Smooth muscle cell (in vitro differentiated cells): Measurements from ENCODE around the gene SOX30. TPM values are rescaled to one million over a fixed set of nuclear protein-coding genes. Genes with fewer than 3 reads are reported as not detected.
A peak's percentile ranks its signal among the peaks of the same experiment; 100 is the strongest.

Source experiments
- DNase-seq: peaks from one replicate; lab custom pipeline; 2025; ENCODE audit not compliant: unreplicated experiment; lab: John Stamatoyannopoulos, UW
- H2AFZ ChIP-seq: fragments of 200-600 bp; sonication (generic); 2 replicates; pipeline ENCODE4 v1.6.0; 2016; ENCODE audit warnings: antibody characterized with exemption, low read depth, mild to moderate bottlenecking
- H3F3A ChIP-seq: fragments of 200-600 bp; sonication (generic); 2 replicates; pipeline ENCODE4 v1.6.0; 2017; ENCODE audit warnings: antibody characterized with exemption, low read depth
- H3K27ac ChIP-seq: fragments of 200-600 bp; sonication (generic); 2 replicates; pipeline ENCODE4 v1.5.1; 2016; ENCODE audit warnings: low read depth, mild to moderate bottlenecking
- H3K27me3 ChIP-seq: fragments of 200-600 bp; sonication (generic); 2 replicates; pipeline ENCODE4 v1.6.1; 2016; ENCODE audit warnings: low read depth, mild to moderate bottlenecking
- H3K36me3 ChIP-seq: fragments of 200-600 bp; sonication (generic); 2 replicates; pipeline ENCODE4 v1.5.1; 2016; ENCODE audit warnings: low read depth
- H3K4me1 ChIP-seq: fragments of 200-600 bp; sonication (generic); 2 replicates; pipeline ENCODE4 v1.5.1; 2016; ENCODE audit warnings: low read depth
- H3K4me2 ChIP-seq: fragments of 200-600 bp; sonication (generic); 2 replicates; pipeline ENCODE4 v1.6.0; 2016; ENCODE audit warnings: mild to moderate bottlenecking
- H3K4me3 ChIP-seq: fragments of 200-600 bp; sonication (generic); 2 replicates; pipeline ENCODE4 v1.5.1; 2016; ENCODE audit warnings: mild to moderate bottlenecking
- H3K79me2 ChIP-seq: fragments of 200-600 bp; sonication (generic); 2 replicates; pipeline ENCODE4 v1.6.0; 2016; ENCODE audit warnings: low read depth, mild to moderate bottlenecking
- H3K9ac ChIP-seq: fragments of 200-600 bp; sonication (generic); 2 replicates; pipeline ENCODE4 v1.6.0; 2016; ENCODE audit warnings: low read depth
- H3K9me3 ChIP-seq: fragments of 200-600 bp; sonication (generic); replicated peaks from 2 replicates; pipeline ENCODE4 v1.5.1; 2016; ENCODE audit warnings: low read depth
- H4K20me1 ChIP-seq: fragments of 200-600 bp; sonication (generic); 2 replicates; pipeline ENCODE4 v1.6.0; 2016; ENCODE audit warnings: low read depth
- WGBS: methylation state at CpG from one replicate; pipeline ENCODE4 v1.1.7; 2016; ENCODE audit warnings: low lambda C conversion rate; 5-methylcytosine and 5-hydroxymethylcytosine counted together
- polyA plus RNA-seq: library from polyadenylated mRNA; unstranded; fragments of >200 nt; fragmentation: Nextera tagmentation; extraction: Ambion mirVana; gene quantifications from 2 replicates; pipeline ENCODE4 v1.2.1, GENCODE V29; 2016
- total RNA-seq: library from RNA; depleted of rRNA; stranded (reverse); fragments of >200 nt; gene quantifications from 2 replicates; pipeline ENCODE4 v1.2.3, GENCODE V29; 2014
- TF ChIP-seq, protein P1 (sequence below): fragments of 200-600 bp; sonication (generic); IDR thresholded peaks from 2 replicates; pipeline ENCODE4 v1.5.1; 2017; ENCODE audit warnings: borderline replicate concordance, mild to moderate bottlenecking, antibody characterized with exemption; ENCODE audit not compliant: insufficient read depth, poor library complexity, severe bottlenecking

Gene SOX30
- total and polyA plus RNA-seq, 2 experiments from 2014 or later: 0.38 to 1.5 TPM

GRCh38 chr5:157613385-157614245 lies 38.6 kb downstream of the SOX30 start:
- Histone ChIP-seq H3K4me2 (no peak overlapping the region), H3K27ac (peak overlapping the region; percentile 47), H3K36me3 (no peaks in the 10 kb centered on the region), H3K9me3 (no peaks in the 10 kb centered on the region), H3K9ac (no peak overlapping the region), H4K20me1 (no peaks in the 10 kb centered on the region), H3K27me3 (no peaks in the 10 kb centered on the region), H3K79me2 (no peaks in the 10 kb centered on the region), H3K4me3 (no peak overlapping the region), H2AFZ (peak overlapping the region; percentile 71), H3F3A (no peaks in the 10 kb centered on the region), H3K4me1 (no peaks in the 10 kb centered on the region)
- TF ChIP-seq, protein P1, sequence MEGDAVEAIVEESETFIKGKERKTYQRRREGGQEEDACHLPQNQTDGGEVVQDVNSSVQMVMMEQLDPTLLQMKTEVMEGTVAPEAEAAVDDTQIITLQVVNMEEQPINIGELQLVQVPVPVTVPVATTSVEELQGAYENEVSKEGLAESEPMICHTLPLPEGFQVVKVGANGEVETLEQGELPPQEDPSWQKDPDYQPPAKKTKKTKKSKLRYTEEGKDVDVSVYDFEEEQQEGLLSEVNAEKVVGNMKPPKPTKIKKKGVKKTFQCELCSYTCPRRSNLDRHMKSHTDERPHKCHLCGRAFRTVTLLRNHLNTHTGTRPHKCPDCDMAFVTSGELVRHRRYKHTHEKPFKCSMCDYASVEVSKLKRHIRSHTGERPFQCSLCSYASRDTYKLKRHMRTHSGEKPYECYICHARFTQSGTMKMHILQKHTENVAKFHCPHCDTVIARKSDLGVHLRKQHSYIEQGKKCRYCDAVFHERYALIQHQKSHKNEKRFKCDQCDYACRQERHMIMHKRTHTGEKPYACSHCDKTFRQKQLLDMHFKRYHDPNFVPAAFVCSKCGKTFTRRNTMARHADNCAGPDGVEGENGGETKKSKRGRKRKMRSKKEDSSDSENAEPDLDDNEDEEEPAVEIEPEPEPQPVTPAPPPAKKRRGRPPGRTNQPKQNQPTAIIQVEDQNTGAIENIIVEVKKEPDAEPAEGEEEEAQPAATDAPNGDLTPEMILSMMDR: no peak
- 64% methylated on average over 11 of the region's 11 CpGs for WGBS
- no peak for DNase-seq

DNA sequence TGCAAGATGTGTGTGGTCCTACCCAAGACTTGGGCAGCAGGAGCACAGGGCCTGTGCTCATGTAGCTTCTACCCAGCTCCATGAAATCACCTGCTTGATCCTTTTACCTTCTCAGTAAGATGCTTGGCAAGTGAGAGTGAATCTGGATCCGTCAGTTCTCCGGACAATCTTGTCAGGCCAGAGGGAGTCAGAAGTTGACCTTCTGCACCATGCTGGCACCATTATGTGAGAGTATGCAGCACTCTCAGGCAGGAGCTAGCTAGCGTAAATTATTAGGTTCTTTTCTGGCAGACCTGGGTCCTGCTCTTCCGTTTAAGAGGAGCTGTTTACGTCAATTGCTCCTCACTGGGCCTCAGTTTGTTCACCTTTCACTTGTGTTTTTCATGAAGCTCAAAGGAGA lies 39.7 kb downstream of the SOX30 start:
- TF ChIP-seq, protein P1: no peak
- no peaks in the 10 kb centered on the region for H3F3A ChIP-seq
- no peaks in the 10 kb centered on the region for H3K4me1 ChIP-seq
- H3K4me2 ChIP-seq: no peak overlapping the region
- peak overlapping the region; percentile 47 for H2AFZ ChIP-seq
- H3K4me3 ChIP-seq: no peak overlapping the region
- no peaks in the 10 kb centered on the region for H4K20me1 ChIP-seq
- H3K9me3 ChIP-seq: no peaks in the 10 kb centered on the region
- no peaks in the 10 kb centered on the region for H3K27me3 ChIP-seq
- DNase-seq: no peak
- peak overlapping the region; percentile 28 for H3K27ac ChIP-seq
- no peak overlapping the region for H3K9ac ChIP-seq
- 90% methylated on average over 5 of the region's 5 CpGs for WGBS
- H3K36me3 ChIP-seq: no peaks in the 10 kb centered on the region
- no peaks in the 10 kb centered on the region for H3K79me2 ChIP-seq

DNA sequence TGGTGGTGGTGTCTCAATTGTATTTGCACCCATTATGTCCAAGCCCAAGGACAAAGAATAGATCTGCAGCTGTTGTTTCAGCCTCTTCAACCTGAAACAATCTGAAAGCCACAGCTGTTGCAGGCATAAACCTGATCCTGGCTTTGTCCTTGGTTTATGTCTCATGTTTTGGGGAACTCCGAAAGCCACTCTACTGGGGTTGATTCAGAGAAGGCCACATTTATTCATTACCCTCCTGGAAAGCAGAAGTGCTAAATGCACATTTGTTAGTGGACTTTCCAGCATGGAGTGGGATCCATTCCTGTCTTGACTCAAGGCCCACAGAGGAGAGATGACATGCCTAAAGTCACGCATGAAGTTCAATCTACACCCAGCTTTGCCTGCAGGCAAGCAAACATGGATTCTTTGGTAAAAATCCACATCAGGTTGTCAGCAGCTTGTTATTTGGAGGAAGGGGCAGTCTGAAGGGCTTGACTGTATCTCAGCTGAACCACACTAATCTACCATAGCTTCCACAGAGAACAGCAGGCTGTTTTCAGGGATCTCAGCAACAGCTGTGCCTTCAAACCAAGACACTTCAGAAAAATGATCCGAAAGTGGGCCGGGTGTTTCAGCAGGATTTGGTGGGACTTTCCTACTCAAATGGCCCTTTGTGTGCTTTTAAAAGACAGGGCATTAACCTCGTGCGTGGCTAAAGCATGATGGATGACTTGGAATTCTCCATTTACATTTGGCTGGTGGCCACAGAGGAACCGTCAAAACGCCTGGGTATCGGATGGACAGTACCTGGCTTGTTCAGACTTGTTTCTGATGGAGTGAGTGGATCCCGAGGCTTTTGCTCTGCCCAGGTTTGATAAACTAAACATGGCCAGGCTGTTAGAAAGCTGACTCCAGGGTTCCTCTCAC lies 40.4 kb downstream of the SOX30 start:
- H3K27me3 ChIP-seq: no peaks in the 10 kb centered on the region
- no peak overlapping the region for H3K4me2 ChIP-seq
- H3K36me3 ChIP-seq: no peaks in the 10 kb centered on the region
- no peaks in the 10 kb centered on the region for H4K20me1 ChIP-seq
- H3K9me3 ChIP-seq: no peaks in the 10 kb centered on the region
- H3K9ac ChIP-seq: no peak overlapping the region
- TF ChIP-seq, protein P1: no peak
- H3F3A ChIP-seq: no peaks in the 10 kb centered on the region
- H3K79me2 ChIP-seq: no peaks in the 10 kb centered on the region
- no peak for DNase-seq
- H3K4me1 ChIP-seq: no peaks in the 10 kb centered on the region
- H3K27ac ChIP-seq: peak overlapping the region; percentile 28
- H3K4me3 ChIP-seq: no peak overlapping the region
- 61% methylated on average over 10 of the region's 10 CpGs for WGBS
- peak overlapping the region; percentile 47 for H2AFZ ChIP-seq
